Vagina (tissue), 2 donors: ENCODE results near the gene PDE4D.

Experiments used
- POLR2A ChIP-seq, 2 donors: fragments of 450-650 bp; IDR thresholded peaks; one replicate each; pipeline ENCODE4 v1.6.1; 2017; ENCODE audit warnings: antibody characterized with exemption in 2 of 2, mild to moderate bottlenecking in 2 of 2, moderate library complexity in 2 of 2
- TF ChIP-seq, protein P1 (sequence below), 3 experiments: fragments of 450-650 bp in 2 of 3; fragments of 200-600 bp in 1 of 3; sonication (generic) in 1 of 3; IDR thresholded peaks; one replicate each; pipeline ENCODE4 v1.5.1; 2017 to 2019; ENCODE audit warnings: antibody characterized with exemption in 3 of 3, mild to moderate bottlenecking in 2 of 3, moderate library complexity in 2 of 3

- TF ChIP-seq, protein P1, sequence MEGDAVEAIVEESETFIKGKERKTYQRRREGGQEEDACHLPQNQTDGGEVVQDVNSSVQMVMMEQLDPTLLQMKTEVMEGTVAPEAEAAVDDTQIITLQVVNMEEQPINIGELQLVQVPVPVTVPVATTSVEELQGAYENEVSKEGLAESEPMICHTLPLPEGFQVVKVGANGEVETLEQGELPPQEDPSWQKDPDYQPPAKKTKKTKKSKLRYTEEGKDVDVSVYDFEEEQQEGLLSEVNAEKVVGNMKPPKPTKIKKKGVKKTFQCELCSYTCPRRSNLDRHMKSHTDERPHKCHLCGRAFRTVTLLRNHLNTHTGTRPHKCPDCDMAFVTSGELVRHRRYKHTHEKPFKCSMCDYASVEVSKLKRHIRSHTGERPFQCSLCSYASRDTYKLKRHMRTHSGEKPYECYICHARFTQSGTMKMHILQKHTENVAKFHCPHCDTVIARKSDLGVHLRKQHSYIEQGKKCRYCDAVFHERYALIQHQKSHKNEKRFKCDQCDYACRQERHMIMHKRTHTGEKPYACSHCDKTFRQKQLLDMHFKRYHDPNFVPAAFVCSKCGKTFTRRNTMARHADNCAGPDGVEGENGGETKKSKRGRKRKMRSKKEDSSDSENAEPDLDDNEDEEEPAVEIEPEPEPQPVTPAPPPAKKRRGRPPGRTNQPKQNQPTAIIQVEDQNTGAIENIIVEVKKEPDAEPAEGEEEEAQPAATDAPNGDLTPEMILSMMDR (IDR thresholded peaks at IDR 0.05): no peak
- TF ChIP-seq POLR2A (IDR thresholded peaks at IDR 0.05): no peak
Observed at GRCh38 chr5:59791617-59792016, 101.9 kb downstream of the PDE4D start.
